K562 (cell line): ENCODE results near the gene BCKDK. TPM values are rescaled to one million over a fixed set of nuclear protein-coding genes. Genes with fewer than 3 reads are reported as not detected.
A peak's percentile ranks its signal among the peaks of the same experiment; 100 is the strongest.

ENCODE experiments used
- CCAR2 ChIP-seq: fragments of 200-400 bp; formaldehyde crosslinking; IDR thresholded peaks from 2 replicates; pipeline ENCODE4 v1.6.1; 2017; ENCODE audit warnings: mild to moderate bottlenecking, low read depth, low read length
- CTBP1 ChIP-seq: fragments of 450-650 bp; IDR thresholded peaks from 2 replicates; pipeline ENCODE4 v1.6.1; 2016; ENCODE audit warnings: borderline replicate concordance
- ELF2 ChIP-seq: fragments of 250-450 bp; sonication (Bioruptor Pico); IDR thresholded peaks from 2 replicates; pipeline ENCODE4 v1.5.0; 2021; ENCODE audit warnings: mild to moderate bottlenecking
- GABPA ChIP-seq: fragments of 200-800 bp; sonication (Bioruptor generic); conservative IDR thresholded peaks from 2 replicates; pipeline ENCODE4 v1.6.1; 2016; ENCODE audit warnings: low read depth, missing genetic modification characterization, missing compliant biosample characterization
- HDAC2 ChIP-seq: fragments of 450-650 bp; IDR thresholded peaks from 2 replicates; pipeline ENCODE4 v1.6.1; 2016; ENCODE audit warnings: mild to moderate bottlenecking
- MYBL2 ChIP-seq, 2 experiments: fragments of 450-650 bp in 1 of 2; sonication (generic) in 1 of 2; formaldehyde crosslinking in 1 of 2; IDR thresholded peaks; 2 replicates each; pipeline versions ENCODE4 v1.6.1 to v1.8.1; 2017 to 2022; ENCODE audit warnings: borderline replicate concordance in 1 of 2, inconsistent platforms in 1 of 2, low read depth in 1 of 2, mild to moderate bottlenecking in 1 of 2, missing genetic modification reagents in 1 of 2, moderate library complexity in 1 of 2
- MYNN ChIP-seq, 2 experiments: sonication (generic); formaldehyde crosslinking in 1 of 2; IDR thresholded peaks; 2 replicates each; pipeline versions ENCODE4 v1.5.0 to v1.6.1; 2016 to 2020; ENCODE audit warnings: antibody characterized with exemption in 1 of 2, missing genetic modification reagents in 1 of 2
- NRF1 ChIP-seq, 2 experiments: fragments of 450-650 bp; IDR thresholded peaks in 1 of 2; conservative IDR thresholded peaks in 1 of 2; 2 replicates each; pipeline ENCODE4 v1.6.1; 2014; ENCODE audit warnings: mild to moderate bottlenecking in 2 of 2
- RBM39 ChIP-seq: fragments of 200-400 bp; formaldehyde crosslinking; optimal IDR thresholded peaks from 2 replicates; pipeline ENCODE3; 2018; ENCODE audit warnings: low read depth, low read length
- ZNF121 ChIP-seq: sonication (generic); formaldehyde crosslinking; conservative IDR thresholded peaks from 2 replicates; pipeline ENCODE4 v1.8.0; 2022; ENCODE audit warnings: missing genetic modification reagents
- ZNF707 ChIP-seq: fragments of 250-450 bp; sonication (Bioruptor Pico); conservative IDR thresholded peaks from 2 replicates; pipeline ENCODE4 v1.8.0; 2022; ENCODE audit warnings: inconsistent platforms, mild to moderate bottlenecking, moderate library complexity
- polyA plus RNA-seq, 8 experiments: library from polyadenylated mRNA; depleted of rRNA in 4 of 8; stranded (reverse) in 5 of 8; unstranded in 3 of 8; fragments of >200 nt; fragmentation: Nextera tagmentation in 2 of 8; fragmentation: Illumina TruSeq in 1 of 8; extraction: Ambion mirVana in 2 of 8; extraction: Trizol in 1 of 8; gene quantifications; 2 replicates each; pipeline versions ENCODE4 v1.2.1 to v1.2.3, GENCODE V29; 2011 to 2014; ENCODE audit warnings: inconsistent platforms in 1 of 8, missing spikeins in 1 of 8
- total RNA-seq, 7 experiments: library from RNA; depleted of rRNA in 6 of 7; stranded (reverse); fragments of >200 nt in 6 of 7; fragmentation: Illumina TruSeq in 2 of 7; extraction: Trizol in 2 of 7; gene quantifications; 2 replicates each; pipeline versions ENCODE4 v1.2.1 to v1.2.3, GENCODE V29; 2011 to 2021; ENCODE audit warnings: low replicate concordance in 1 of 7
- TF ChIP-seq, protein P1 (sequence below): fragments of 200-800 bp; sonication (Bioruptor generic); IDR thresholded peaks from 2 replicates; pipeline ENCODE4 v1.6.1; 2016; ENCODE audit warnings: missing genetic modification characterization, missing compliant biosample characterization
- TF ChIP-seq, protein P2 (sequence below): fragments of 450-650 bp; formaldehyde crosslinking; IDR thresholded peaks from 2 replicates; pipeline ENCODE4 v1.4.0; 2020; ENCODE audit warnings: mild to moderate bottlenecking, moderate library complexity
- TF ChIP-seq, protein P3 (sequence below): sonication (generic); formaldehyde crosslinking; IDR thresholded peaks from 2 replicates; pipeline ENCODE4 v1.8.0; 2022; ENCODE audit warnings: mild to moderate bottlenecking, missing genetic modification reagents

The BCKDK gene
- total and polyA plus RNA-seq, 9 of the 15 experiments (the other 6 are each of a cell fraction or from before 2014, with no cell fraction given) = 0.58 to 34.8 (median 13.1) TPM

DNA sequence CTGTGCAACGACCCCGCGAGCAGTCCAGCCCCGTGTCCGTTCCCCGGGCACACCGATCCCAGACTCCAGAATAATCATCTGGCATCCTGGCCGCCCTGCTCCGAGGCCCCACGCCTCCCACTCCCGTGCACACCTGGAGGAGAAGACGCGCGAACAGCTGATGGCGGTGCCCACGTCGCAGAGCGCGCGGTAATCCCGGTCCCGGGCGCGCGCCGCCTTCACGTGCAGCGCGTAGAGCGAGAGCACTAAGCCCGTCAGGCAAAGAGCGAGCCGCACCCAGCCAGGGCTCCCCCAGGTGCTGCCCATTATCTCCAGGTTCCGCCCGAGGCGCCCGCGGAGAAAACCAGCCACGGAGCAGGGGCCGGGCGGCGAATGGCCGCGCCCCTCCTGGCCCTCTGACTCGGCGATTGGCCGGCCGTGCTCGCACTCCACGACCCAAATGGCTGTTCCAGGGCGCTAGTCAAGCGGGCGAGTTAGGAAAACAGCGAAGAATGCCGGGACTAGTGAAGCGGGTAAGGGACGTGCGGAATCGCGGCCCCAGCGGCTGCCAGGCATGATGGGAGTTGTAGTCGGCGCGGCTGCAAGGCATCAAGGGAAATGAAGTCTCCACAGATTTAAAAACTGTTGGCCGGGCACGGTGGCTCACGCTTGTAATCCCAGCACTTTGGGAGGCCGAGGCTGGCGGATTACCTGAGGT lies 13.6 kb upstream of the BCKDK start, which contains the start of gene VKORC1 (continued):
- TF ChIP-seq, protein P1, sequence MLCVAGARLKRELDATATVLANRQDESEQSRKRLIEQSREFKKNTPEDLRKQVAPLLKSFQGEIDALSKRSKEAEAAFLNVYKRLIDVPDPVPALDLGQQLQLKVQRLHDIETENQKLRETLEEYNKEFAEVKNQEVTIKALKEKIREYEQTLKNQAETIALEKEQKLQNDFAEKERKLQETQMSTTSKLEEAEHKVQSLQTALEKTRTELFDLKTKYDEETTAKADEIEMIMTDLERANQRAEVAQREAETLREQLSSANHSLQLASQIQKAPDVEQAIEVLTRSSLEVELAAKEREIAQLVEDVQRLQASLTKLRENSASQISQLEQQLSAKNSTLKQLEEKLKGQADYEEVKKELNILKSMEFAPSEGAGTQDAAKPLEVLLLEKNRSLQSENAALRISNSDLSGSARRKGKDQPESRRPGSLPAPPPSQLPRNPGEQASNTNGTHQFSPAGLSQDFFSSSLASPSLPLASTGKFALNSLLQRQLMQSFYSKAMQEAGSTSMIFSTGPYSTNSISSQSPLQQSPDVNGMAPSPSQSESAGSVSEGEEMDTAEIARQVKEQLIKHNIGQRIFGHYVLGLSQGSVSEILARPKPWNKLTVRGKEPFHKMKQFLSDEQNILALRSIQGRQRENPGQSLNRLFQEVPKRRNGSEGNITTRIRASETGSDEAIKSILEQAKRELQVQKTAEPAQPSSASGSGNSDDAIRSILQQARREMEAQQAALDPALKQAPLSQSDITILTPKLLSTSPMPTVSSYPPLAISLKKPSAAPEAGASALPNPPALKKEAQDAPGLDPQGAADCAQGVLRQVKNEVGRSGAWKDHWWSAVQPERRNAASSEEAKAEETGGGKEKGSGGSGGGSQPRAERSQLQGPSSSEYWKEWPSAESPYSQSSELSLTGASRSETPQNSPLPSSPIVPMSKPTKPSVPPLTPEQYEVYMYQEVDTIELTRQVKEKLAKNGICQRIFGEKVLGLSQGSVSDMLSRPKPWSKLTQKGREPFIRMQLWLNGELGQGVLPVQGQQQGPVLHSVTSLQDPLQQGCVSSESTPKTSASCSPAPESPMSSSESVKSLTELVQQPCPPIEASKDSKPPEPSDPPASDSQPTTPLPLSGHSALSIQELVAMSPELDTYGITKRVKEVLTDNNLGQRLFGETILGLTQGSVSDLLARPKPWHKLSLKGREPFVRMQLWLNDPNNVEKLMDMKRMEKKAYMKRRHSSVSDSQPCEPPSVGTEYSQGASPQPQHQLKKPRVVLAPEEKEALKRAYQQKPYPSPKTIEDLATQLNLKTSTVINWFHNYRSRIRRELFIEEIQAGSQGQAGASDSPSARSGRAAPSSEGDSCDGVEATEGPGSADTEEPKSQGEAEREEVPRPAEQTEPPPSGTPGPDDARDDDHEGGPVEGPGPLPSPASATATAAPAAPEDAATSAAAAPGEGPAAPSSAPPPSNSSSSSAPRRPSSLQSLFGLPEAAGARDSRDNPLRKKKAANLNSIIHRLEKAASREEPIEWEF (CRISPR knock-in tag) = no peak
- TF ChIP-seq ELF2 (CRISPR knock-in tag) (no peak), MYNN (IDR thresholded peaks at IDR 0.05) (peak; percentile 62; the same call in 1 of the 2 replicates), MYNN (CRISPR knock-in tag; IDR thresholded peaks at IDR 0.05) (no peak), CTBP1 (peak; percentile 93), RBM39 (no peak), CCAR2 (no peak), MYBL2 (IDR thresholded peaks at IDR 0.05; ENCODE audit: low read depth) (peak; percentile 78), MYBL2 (CRISPR knock-in tag; IDR thresholded peaks at IDR 0.05; ENCODE audit: borderline replicate concordance) (no peak), GABPA (tag) (peak; percentile 65), ZNF121 (CRISPR knock-in tag) (no peak), HDAC2 (peak; percentile 46; the same call in 1 of the 2 replicates), NRF1 (conservative IDR thresholded peaks at IDR 0.05 in 1 of 2, IDR thresholded peaks at IDR 0.05 in 1 of 2) (peak; percentile 76 to 81), ZNF707 (CRISPR knock-in tag) (no peak)
- TF ChIP-seq, protein P2, sequence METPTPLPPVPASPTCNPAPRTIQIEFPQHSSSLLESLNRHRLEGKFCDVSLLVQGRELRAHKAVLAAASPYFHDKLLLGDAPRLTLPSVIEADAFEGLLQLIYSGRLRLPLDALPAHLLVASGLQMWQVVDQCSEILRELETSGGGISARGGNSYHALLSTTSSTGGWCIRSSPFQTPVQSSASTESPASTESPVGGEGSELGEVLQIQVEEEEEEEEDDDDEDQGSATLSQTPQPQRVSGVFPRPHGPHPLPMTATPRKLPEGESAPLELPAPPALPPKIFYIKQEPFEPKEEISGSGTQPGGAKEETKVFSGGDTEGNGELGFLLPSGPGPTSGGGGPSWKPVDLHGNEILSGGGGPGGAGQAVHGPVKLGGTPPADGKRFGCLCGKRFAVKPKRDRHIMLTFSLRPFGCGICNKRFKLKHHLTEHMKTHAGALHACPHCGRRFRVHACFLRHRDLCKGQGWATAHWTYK (CRISPR knock-in tag) = no peak
- TF ChIP-seq, protein P3, sequence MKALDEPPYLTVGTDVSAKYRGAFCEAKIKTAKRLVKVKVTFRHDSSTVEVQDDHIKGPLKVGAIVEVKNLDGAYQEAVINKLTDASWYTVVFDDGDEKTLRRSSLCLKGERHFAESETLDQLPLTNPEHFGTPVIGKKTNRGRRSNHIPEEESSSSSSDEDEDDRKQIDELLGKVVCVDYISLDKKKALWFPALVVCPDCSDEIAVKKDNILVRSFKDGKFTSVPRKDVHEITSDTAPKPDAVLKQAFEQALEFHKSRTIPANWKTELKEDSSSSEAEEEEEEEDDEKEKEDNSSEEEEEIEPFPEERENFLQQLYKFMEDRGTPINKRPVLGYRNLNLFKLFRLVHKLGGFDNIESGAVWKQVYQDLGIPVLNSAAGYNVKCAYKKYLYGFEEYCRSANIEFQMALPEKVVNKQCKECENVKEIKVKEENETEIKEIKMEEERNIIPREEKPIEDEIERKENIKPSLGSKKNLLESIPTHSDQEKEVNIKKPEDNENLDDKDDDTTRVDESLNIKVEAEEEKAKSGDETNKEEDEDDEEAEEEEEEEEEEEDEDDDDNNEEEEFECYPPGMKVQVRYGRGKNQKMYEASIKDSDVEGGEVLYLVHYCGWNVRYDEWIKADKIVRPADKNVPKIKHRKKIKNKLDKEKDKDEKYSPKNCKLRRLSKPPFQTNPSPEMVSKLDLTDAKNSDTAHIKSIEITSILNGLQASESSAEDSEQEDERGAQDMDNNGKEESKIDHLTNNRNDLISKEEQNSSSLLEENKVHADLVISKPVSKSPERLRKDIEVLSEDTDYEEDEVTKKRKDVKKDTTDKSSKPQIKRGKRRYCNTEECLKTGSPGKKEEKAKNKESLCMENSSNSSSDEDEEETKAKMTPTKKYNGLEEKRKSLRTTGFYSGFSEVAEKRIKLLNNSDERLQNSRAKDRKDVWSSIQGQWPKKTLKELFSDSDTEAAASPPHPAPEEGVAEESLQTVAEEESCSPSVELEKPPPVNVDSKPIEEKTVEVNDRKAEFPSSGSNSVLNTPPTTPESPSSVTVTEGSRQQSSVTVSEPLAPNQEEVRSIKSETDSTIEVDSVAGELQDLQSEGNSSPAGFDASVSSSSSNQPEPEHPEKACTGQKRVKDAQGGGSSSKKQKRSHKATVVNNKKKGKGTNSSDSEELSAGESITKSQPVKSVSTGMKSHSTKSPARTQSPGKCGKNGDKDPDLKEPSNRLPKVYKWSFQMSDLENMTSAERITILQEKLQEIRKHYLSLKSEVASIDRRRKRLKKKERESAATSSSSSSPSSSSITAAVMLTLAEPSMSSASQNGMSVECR = peak; percentile 94
